OCI-LY1 (cell line): ENCODE measurements around the gene OR7G2.
"Not testable (repeated sequence)": the region's sequence is repeated elsewhere in the genome, so short reads cannot be mapped to it uniquely, and the experiment has no call there.

Experiments used
- EZH2 ChIP-seq: fragments of 200-600 bp; sonication (generic), shearing (Covaris generic); IDR thresholded peaks from 2 replicates; pipeline ENCODE4 v1.8.0; 2017; ENCODE audit warnings: borderline replicate concordance, mixed run types, mild to moderate bottlenecking, antibody characterized with exemption, low read length, moderate library complexity, mixed read lengths
- TF ChIP-seq, protein P1 (sequence below): fragments of 200-600 bp; sonication (generic), shearing (Covaris generic); IDR thresholded peaks from 2 replicates; pipeline ENCODE4 v1.5.1; 2017; ENCODE audit warnings: mild to moderate bottlenecking, antibody characterized with exemption, low read length, moderate library complexity, mixed read lengths

DNA sequence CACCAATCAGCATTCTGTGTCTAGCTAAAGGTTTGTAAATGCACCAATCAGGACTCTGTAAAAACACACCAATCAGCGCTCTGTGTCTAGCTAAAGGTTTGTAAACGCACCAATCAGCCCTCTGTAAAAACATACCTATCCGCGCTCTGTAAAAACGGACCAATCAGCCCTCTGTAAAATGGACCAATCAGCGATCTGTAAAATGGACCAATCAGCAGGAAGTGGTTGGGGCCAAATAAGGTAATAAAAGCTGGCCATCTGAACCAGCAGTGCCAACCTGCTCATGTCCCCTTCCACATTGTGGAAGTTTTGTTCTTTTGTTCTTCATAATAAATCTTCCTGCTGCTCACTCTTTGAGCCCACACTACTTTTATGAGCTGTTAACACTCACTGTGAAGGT is 53.6 kb downstream of the OR7G2 start:
- not testable (repeated sequence) for TF ChIP-seq EZH2
- TF ChIP-seq, protein P1, sequence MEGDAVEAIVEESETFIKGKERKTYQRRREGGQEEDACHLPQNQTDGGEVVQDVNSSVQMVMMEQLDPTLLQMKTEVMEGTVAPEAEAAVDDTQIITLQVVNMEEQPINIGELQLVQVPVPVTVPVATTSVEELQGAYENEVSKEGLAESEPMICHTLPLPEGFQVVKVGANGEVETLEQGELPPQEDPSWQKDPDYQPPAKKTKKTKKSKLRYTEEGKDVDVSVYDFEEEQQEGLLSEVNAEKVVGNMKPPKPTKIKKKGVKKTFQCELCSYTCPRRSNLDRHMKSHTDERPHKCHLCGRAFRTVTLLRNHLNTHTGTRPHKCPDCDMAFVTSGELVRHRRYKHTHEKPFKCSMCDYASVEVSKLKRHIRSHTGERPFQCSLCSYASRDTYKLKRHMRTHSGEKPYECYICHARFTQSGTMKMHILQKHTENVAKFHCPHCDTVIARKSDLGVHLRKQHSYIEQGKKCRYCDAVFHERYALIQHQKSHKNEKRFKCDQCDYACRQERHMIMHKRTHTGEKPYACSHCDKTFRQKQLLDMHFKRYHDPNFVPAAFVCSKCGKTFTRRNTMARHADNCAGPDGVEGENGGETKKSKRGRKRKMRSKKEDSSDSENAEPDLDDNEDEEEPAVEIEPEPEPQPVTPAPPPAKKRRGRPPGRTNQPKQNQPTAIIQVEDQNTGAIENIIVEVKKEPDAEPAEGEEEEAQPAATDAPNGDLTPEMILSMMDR, result not testable (repeated sequence)
